Stimulated activated CD8-positive, alpha-beta memory T cell treated with anti-CD3 and anti-CD28 coated beads, Interleukin-12 subunit alpha, Interleukin-12 subunit beta, amount 100 ng/mL, for 24 hours (primary cell): Measurements from ENCODE around the gene PLA1A.
"Not testable (repeated sequence)": the region's sequence is repeated elsewhere in the genome, so short reads cannot be mapped to it uniquely, and the experiment has no call there.

ENCODE experiments used
- DNase-seq: peaks from one replicate; pipeline ENCODE4 v3.0.0-alpha.2; 2020; ENCODE audit errors: extremely low read depth

Gene PLA1A, protein sequence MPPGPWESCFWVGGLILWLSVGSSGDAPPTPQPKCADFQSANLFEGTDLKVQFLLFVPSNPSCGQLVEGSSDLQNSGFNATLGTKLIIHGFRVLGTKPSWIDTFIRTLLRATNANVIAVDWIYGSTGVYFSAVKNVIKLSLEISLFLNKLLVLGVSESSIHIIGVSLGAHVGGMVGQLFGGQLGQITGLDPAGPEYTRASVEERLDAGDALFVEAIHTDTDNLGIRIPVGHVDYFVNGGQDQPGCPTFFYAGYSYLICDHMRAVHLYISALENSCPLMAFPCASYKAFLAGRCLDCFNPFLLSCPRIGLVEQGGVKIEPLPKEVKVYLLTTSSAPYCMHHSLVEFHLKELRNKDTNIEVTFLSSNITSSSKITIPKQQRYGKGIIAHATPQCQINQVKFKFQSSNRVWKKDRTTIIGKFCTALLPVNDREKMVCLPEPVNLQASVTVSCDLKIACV

DNA sequence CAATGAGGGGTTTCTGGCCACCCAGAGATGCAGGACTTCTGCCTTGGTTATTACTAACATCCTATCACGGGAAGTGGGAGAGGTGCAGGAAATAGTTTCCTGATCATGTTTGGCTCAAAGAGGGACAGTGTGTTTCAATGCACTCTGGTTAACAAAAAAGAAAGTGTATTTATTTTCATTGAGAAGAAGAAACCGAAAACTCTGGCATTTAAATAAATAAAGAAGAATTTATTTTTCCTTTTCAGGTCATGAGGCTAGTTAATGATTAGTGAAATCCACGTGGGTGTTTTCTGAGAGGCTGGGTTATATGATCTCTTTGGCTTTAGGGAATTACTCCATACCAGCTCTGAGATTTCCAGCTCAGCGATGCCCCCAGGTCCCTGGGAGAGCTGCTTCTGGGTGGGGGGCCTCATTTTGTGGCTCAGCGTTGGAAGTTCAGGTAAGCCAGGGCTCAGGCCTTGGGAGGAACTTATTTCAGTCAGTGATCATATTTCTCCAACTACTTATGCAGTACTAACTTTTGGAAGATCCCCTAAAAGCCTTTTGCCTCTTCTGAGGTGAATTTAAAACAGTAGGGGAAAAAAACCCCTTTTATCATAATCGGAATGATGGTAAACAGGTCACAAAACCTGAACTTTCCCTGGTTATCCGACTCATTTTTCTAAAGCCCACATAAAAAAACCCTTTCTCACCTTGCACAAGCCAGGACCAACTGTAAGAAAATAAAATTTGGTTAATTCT is at the start of gene PLA1A:
TSS of gene PLA1A (plus strand) at position 338 of the 741 bp plus-strand sequence. CDS start at position 367, 29 bp downstream.
- DNase-seq: no peak

DNA sequence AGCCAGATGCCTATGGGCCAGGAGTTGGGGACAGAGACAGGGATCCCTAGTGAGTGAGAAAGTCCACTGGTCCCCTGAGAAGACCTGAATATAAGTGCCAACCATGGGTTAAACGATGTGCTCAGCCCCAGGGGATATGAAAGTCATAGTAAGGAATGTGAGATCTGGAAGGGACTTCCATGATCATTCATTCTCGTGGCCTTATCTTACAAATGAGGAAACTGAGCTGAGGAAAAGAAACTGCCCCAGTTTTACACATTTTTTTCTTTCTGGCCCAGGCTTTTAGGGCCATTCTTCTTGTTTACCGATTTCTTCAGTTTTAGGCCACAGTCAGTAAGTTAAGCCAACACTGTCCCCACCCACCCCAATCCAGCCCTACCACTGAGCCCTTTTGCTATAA is 49.3 kb upstream of the PLA1A start:
- no peak for DNase-seq

DNA sequence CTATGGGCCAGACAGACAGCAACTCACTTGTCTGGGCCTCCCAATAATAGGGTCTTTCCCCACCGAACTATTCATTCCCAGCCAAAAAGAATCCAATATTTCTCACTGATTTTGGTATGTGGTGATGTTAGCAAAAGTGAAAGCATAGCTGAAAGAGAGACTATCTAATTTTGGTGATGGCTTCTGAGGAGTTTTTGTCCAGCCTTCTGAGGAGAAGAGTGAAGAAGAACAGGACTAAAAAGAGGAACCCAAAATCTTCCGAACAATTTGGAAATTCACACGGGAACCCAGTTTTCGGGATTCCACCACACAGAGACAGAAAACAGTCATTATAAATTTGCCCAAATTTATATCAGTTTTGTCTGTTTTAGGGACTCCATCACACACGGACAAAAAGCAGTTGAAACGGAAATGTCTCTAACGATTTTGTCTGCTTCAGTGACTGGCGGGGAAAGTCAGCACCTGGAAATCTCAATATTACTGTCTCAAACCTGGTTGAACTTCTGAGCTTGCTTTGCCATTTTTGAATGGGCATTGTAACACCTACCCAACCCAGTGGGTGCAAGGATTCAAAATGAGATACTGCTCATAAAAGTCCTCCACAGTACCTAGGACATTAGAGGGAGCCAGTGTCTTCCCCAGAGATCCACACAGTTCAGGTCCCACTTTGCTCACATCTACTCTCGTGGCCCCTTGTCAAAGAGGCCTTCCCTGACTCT is 47.3 kb upstream of the PLA1A start:
- DNase-seq: no peak

DNA sequence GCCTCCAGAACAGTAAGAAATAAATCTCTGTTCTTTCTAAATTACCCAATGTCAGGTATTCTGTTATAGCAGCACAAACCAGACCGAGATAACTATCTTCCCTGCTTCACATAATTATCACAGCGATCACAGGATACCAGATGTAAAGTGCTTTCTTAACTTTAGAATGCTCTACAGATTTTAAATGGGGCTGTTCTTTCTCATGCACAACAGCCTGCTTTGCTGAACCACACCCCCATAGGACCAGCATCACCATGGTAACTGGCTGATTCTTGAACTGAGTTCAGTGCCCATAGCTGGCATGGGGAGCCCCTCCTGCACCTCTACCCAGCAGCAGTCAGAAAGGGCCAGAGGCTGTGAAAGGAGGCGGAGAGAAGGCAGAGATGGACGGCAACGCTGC is 46.1 kb upstream of the PLA1A start:
- no peak for DNase-seq

DNA sequence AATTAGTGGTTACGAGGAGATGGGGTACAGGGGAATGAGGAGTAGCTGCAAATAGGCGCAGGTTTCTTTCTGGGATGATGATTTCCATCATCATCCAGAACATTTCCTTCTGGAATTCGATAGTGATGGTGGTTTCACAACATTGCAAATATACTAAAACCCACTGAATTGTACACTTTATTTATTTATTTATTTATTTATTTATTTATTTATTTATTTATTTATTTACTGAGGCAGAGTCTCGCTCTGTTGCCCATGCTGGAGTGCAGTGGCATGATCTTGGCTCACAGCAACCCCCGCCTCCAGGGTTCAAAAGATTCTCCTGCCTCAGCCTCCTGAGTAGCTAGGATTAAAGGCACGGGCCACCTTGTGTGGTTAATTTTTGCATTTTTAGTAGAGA is 44.8 kb upstream of the PLA1A start:
- not testable (repeated sequence) for DNase-seq

DNA sequence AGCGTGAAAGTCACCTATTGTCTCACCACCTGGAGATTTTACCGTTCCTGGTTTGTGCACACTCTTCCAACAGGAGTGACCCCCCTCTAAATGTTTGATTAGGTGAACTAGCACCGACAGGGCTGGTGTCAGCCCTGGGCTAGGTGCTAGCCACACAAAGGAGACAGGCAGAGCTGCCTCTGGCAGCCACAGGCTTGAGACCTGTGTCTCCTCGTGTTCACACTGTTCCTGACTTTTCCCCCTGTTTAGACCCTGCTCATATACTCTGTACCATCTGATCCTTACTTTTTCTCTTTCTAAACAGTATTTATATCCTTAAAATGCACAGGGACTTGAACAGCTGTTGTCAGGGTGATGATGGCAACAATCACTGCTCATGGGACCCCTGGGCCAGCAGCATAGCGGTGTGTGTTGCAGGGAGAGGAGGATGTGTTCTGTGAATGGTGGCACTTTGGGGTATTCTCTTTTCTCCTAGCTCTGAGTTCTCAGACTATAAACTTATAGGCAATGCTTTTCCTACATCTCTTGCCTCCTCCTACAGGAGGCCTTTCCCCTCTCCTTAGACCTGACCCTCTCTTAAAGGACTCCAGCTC is 43.8 kb upstream of the PLA1A start:
- no peak for DNase-seq

DNA sequence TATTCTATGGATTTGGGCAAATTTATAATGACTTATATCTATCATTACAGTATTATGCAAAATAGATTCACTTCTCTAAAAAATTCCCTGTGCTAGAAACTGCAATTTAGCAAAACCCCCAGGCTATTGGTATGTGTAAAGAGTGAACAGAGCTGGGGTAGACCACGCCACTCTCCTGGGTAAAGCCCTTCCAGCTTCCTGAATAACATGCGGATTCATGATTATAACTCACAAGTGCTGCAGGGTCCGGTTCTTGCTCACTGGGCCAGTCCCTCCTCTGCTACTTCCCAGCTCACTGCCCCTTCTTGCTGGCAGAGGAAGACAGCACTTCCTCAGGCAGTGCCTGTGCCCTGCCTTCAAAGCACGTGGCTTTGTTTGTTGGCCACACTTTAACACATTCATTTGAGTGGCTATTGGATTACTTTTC is 42.4 kb upstream of the PLA1A start:
- no peak for DNase-seq

DNA sequence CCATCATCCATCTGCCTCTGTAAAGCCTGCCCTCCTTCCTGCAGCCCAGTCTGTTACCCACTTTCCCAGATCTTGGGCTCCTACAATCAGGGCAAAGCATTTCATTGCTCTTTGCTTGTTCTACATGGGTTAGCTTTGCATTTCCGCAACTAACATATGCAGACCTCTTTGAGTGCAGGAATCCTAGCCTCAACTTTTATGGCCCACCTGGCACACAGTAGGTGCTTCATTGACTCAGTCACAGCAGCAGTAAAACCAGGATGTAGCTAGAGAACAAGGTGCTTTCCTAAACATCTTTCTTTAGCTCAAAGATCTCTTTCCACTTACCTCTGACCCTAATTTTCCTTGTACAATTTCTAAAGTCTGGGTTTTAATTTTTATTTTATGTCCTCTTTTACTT is 41.8 kb upstream of the PLA1A start:
- no peak for DNase-seq

DNA sequence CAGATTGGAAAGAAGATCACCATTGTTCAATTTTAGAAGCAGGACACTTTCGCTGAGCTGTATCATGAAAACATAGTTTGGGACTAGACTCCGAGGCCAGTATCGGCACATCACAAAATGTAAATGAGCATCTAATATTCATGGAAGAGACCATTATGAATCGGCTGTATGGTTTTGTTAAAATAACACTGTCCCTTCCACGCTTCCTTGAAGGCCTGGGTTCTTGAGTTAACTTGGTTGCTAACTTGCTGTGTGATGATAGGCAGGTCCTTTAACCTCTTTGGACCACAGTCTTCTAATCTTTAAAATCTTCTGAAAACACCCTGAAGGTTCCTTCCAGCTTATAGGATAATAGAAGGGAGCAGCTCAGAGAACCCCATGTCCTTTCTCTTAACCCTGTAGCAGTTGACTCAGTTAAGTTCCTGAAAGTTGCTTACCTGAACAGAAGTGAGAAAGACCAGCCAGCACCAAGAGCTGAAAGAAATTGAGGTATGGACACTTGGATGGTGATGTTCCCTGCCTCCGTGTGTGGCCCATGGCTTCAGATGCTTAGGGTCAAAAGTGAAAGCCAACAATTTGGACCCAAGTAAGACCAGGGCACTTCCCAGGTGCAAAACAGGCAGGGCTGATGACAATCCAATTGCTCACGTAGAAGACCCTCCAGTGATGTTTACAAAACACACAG is 40.4 kb upstream of the PLA1A start:
- DNase-seq: no peak

DNA sequence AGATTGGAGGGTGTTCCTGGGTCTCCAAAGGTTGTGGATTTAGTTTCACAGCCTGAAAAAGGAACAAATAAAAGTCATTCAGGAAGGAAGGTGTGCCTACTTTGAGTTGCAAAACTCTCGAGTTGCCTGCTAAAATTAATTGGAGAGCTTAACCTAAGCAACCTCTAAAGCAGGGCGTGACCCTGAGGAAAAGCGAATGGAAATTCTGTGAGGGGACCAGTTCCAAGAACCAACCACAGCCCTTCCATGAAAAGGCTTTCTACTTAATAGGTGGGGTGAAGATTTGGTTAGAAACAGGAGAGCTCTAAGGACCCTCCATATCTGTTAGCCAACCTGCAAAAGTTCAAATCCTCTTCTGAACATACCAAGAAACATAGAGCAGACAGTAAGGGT is 39.8 kb upstream of the PLA1A start:
- DNase-seq: no peak

DNA sequence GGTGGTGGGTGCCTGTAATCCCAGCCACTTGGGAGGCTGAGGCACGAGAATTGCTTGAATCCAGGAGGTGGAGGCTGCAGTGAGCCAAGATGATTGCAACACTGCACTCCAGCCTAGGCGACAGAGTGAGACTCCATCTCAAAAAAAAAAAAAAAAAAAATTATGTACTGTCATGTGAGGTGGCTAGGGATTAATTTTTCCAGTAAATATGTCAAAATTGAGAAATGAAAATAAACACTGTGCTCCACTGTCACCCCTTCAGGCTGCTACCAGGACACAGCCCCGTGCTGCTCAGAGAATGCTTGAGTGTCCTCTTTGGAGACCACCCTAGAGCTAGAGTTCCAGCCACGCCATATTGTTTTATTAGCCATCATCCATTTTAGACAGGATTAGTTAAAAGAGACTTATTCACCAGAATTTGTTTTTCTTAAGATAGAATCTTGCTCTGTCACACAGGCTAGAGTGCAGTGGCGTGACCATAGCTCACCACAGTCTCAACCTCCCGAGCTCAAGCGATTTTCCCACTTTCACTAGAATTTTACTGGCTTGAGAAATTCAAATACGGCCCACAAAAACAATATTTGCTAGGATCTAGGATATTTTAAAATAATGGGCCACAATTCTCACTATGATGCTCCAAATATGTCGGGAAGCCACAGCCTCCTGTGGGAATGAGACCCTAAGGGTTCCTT is 38.9 kb upstream of the PLA1A start:
- DNase-seq: no peak

DNA sequence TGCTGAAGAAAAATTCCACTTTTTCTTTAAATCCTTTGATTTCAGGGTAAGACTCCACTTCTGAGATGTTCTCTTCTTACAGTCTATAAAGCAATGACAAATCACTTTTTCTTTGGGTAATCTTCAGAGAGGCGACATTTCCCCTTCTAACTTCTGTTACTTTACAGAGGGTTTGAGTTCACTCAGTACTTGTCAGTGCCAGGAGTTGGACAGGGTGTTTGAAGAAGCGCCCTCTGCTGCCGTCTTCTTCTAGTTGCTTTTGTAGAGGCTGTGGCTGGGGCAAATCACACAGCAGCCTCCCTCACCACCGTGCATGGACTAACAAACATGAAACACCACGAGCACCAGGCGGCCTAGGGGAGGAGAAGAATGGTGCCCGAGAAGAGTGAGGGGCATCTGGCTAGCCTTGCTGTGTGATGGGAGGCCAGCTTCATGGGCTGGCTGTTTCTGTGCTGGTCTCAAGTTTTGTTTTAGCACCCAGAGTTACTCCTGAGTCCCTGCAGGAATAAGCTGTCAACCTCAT is 38.2 kb upstream of the PLA1A start, which contains the start of gene CD80:
TSS of gene CD80 (minus strand) at position 174 of the 523 bp plus-strand sequence. CDS start 1,886 bp downstream, outside the sequence.
- DNase-seq: no peak

DNA sequence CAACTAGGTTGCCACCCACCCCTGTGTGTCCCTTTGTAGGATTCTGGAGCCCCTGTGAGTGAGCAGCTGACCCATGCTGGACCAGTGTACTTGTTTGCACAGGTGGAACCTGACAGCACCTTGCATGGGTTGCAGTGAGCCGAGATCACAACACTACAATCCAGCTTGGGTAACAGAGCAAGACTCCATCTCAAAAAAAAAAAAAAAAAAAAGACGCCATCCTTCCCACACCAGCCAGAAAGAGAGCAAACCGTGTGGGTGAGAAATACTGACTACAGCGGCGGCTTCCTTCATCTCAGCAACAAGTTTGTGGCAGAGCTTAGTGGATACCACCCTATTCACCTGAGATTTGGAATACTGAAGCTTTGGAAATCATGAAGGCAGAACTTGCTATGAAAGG is 37.5 kb upstream of the PLA1A start:
- no peak for DNase-seq

DNA sequence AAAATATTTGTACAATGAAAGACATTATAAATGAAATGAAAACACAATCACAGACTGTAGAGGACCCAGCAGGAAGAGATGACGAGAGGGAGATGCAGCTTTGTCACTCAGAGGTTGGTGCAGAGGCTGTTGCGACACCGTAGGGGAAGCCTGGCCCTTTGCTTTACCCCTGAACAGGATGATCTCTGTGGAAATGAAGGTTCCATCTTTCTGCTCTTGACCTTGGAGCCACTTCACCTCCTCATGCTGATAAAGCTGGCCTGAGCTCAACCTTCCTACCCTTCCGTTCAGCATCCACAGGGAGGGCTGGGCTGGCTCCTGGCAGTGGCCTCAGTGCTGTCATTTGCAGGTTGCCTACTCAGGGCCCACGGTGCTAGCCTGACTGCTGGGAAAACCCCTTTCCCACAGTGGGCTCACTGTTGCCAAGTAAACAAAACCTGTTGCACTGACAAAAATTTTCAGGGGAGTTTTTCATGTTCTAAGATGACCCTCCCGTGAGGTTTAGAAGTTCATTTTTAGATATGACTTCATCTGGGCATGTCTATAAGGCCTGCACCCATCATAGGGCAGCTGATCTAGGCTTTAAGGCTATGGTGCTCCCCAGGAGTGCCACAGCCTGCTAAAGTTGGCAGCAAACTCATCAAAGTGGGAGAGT is 35.3 kb upstream of the PLA1A start:
- DNase-seq: no peak

DNA sequence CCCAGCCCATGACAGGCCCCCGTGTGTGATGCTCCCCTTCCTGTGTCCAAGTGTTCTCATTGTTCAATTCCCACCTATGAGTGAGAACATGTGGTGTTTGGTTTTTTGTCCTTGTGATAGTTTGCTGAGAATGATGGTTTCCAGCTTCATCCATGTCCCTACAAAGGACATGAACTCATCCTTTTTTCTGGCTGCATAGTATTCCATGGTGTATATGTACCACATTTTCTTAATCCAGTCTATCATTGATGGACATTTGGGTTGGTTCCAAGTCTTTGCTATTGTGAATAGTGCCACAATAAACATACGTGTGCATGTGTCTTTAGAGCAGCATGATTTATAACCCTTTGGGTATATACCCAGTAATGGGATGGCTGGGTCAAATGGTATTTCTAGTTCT is 34.4 kb upstream of the PLA1A start:
- DNase-seq: not testable (repeated sequence)

DNA sequence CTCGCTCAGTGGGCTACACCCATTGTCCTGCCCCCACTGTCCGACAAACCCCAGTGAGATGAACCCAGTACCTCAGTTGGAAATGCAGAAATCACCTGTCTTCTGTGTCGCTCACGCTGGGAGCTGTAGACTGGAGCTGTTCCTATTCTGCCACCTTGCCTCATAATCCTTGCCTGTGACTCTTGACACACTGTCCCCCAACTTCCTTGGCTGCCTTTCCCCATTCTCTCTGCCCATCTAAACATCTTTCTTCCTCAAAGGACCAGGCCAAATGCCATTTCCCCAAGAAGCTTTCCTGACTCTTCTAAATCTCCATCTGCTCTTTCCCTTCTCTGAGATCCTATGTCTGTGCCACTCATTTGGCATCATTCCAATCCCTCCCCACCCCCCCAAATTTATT is 28.5 kb upstream of the PLA1A start:
- DNase-seq: no peak

DNA sequence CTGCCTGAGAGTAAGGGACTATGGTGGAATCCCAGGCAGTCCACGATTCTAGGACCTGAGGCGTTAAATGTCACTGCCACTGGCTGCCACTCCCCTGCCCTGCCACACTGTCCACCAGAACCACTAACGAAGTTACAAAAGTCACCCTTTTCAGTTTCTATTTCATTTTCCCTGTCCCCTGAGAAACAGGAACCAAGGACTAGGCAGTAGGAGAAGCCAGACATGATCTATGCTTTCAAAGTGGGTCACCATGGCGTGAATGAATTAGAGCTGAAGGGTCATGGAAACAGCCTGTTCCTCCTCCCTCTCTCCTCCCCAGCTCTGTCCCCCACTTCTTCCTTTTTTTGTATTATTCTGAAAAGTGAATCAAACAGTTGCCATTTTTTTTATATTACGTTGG is 27.5 kb upstream of the PLA1A start:
- no peak for DNase-seq

DNA sequence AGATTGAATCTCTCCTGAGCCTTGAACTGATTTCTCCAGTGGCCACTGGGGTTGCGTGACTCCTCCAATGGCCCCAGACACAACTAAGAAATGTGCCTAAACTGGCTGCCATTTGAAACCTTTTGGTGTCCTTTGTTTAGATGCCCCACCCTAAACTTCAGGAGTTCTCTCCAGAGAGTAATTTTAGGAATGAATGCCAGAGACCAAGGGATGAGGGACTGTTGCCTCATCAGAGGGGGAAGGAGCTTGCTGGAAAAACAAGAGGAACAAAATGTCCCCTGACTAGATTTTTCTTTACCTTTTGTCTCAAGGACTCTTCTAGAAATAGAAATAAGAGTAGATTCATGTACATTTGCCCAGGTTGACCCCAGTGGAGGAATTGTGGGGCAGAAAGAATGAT is 26.5 kb upstream of the PLA1A start:
- no peak for DNase-seq

DNA sequence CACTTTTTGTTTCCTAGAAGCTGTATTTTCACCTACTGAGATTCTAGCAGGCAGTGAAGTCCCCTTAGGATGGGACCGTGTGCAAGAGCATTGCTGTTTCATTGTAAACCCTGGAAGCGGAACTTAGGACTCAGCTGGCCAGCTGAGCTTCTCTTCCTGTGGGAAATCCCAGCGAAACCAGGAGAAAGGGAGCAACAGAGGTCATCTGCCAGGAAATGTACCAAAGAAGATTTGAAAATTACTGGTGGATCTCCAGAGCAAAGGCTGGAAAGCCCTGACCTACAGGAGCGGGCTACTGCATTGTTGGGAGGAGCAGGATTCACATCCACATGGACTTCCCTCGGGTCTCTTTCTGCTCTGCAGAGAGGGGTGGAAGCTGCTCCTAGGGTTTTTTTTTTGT is 26.0 kb upstream of the PLA1A start:
- no peak for DNase-seq

DNA sequence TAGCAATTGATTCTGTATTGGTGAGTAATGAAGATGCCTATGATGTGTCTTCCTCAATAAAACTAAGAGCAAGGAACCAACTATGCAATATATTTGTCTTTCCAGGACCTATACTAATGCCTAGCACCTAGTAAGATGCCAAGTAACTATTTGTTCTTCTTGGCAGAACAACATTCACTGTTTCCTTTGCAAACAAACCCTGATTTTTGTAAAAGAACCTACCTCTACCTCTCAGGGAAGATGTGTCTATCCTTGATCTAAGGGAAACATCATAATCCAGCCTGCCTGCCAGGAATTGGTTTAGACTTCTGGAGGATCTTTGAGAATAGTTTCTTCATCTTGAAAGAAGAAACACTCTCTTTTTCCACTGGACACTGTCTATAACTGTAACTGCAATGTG is 22.2 kb upstream of the PLA1A start:
- no peak for DNase-seq
